IMR-90 (cell line): ENCODE data around the gene ISX.

Source experiments
- CHD1 ChIP-seq: IDR thresholded peaks from 2 replicates; pipeline ENCODE4 v1.6.1; 2012; ENCODE audit warnings: low read depth, low read length, improper control_type of control experiment
- FOS ChIP-seq: fragments of 150-350 bp; IDR thresholded peaks from 2 replicates; pipeline ENCODE4 v1.6.1; 2016; ENCODE audit warnings: low read depth, low read length
- MAFK ChIP-seq: IDR thresholded peaks from 2 replicates; pipeline ENCODE4 v1.6.1; 2012; ENCODE audit warnings: low read depth, low read length, improper control_type of control experiment
- POLR2A ChIP-seq: IDR thresholded peaks from 2 replicates; pipeline ENCODE4 v1.6.1; 2012; ENCODE audit warnings: mild to moderate bottlenecking, low read depth, low read length
- RFX5 ChIP-seq: IDR thresholded peaks from 2 replicates; pipeline ENCODE4 v1.8.0; 2012; ENCODE audit warnings: low read depth, mild to moderate bottlenecking, low read length, moderate library complexity
- TF ChIP-seq, protein P1 (sequence below): conservative IDR thresholded peaks from 2 replicates; pipeline ENCODE4 v1.5.1; 2012; ENCODE audit warnings: mild to moderate bottlenecking, low read depth, low read length, improper control_type of control experiment
- TF ChIP-seq, protein P2 (sequence below): fragments of 150-350 bp; IDR thresholded peaks from 2 replicates; pipeline ENCODE4 v1.6.1; 2017; ENCODE audit warnings: mild to moderate bottlenecking, antibody characterized with exemption, low read length, low read depth
- TF ChIP-seq, protein P3 (sequence below): fragments of 150-350 bp; IDR thresholded peaks from 2 replicates; pipeline ENCODE4 v1.6.1; 2016; ENCODE audit warnings: low read depth, mild to moderate bottlenecking, low read length, moderate library complexity, borderline replicate concordance

DNA sequence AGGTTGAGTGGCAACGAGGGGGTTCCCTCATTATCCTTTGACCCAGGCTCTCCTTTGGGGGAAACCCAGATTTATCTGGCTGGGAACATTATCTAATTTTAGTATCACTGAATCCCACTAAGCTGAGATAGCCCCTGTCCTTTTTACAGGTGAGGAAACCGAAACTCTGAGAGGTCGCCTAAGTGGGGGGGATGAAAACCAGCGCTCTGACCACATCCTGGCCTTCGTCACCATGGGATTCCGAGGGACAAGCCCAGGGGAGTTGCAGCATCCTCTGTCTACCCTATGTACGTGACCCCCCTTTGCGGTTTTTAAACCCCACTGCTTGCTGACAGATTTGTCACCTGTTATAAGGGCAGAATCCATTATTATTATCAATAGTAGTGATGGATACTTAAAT is 61.0 kb downstream of the ISX start:
- TF ChIP-seq POLR2A (no peak), MAFK (no peak), FOS (no peak), CHD1 (no peak), RFX5 (no peak)
- TF ChIP-seq, protein P1, sequence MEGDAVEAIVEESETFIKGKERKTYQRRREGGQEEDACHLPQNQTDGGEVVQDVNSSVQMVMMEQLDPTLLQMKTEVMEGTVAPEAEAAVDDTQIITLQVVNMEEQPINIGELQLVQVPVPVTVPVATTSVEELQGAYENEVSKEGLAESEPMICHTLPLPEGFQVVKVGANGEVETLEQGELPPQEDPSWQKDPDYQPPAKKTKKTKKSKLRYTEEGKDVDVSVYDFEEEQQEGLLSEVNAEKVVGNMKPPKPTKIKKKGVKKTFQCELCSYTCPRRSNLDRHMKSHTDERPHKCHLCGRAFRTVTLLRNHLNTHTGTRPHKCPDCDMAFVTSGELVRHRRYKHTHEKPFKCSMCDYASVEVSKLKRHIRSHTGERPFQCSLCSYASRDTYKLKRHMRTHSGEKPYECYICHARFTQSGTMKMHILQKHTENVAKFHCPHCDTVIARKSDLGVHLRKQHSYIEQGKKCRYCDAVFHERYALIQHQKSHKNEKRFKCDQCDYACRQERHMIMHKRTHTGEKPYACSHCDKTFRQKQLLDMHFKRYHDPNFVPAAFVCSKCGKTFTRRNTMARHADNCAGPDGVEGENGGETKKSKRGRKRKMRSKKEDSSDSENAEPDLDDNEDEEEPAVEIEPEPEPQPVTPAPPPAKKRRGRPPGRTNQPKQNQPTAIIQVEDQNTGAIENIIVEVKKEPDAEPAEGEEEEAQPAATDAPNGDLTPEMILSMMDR, result no peak
- TF ChIP-seq, protein P2, sequence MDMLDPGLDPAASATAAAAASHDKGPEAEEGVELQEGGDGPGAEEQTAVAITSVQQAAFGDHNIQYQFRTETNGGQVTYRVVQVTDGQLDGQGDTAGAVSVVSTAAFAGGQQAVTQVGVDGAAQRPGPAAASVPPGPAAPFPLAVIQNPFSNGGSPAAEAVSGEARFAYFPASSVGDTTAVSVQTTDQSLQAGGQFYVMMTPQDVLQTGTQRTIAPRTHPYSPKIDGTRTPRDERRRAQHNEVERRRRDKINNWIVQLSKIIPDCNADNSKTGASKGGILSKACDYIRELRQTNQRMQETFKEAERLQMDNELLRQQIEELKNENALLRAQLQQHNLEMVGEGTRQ, result no peak
- TF ChIP-seq, protein P3, sequence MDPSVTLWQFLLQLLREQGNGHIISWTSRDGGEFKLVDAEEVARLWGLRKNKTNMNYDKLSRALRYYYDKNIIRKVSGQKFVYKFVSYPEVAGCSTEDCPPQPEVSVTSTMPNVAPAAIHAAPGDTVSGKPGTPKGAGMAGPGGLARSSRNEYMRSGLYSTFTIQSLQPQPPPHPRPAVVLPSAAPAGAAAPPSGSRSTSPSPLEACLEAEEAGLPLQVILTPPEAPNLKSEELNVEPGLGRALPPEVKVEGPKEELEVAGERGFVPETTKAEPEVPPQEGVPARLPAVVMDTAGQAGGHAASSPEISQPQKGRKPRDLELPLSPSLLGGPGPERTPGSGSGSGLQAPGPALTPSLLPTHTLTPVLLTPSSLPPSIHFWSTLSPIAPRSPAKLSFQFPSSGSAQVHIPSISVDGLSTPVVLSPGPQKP, result no peak
